Measurements from ENCODE around the gene MEX3A. TPM values are rescaled to one million over a fixed set of nuclear protein-coding genes. Genes with fewer than 3 reads are reported as not detected.

The MEX3A gene
- total and polyA plus RNA-seq, 2 donors (not counting 3 experiments of a cell fraction or from before 2014, with no cell fraction given): 20.2 to 23.6 TPM

DNA sequence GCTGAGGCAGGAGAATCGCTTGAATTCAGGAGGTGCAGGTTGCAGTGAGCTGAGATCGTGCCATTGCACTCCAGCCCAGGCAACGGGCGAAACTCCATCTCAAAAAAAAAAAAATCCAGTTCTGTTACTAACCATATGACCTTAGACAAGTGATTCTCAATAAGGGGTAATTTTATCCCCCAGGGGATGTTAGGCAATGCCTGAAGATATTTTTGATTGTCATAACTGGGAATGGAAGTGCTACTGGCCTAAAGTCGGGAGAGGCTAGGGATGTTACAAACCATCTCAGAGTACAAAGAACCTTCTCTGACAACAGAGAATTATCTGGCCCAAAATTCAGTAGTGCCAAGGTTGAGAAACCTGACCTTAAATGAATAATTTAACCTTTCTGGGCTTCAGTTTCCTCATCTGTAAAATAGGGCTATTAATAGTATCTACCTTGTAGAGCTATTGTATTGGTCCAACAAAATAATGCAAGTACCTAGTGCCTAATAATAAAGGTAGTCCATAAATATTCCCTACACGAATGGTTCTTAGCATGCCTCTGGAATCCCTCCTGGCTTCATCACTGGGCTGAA, 26.5 kb upstream of the MEX3A start:
- H3K4me2 ChIP-seq (ENCODE audit: insufficient read depth, low read length): no peak overlapping the region
- no peak for TF ChIP-seq POLR2A (IDR thresholded peaks at IDR 0.05; ENCODE audit: low read depth, low read length)
- TF ChIP-seq, protein P1, sequence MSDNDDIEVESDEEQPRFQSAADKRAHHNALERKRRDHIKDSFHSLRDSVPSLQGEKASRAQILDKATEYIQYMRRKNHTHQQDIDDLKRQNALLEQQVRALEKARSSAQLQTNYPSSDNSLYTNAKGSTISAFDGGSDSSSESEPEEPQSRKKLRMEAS (IDR thresholded peaks at IDR 0.05; ENCODE audit: insufficient read depth, insufficient read length): no peak
- TF ChIP-seq GATA2 (IDR thresholded peaks at IDR 0.05; ENCODE audit: insufficient read depth, insufficient read length, low read depth, low read length): no peak
- TF ChIP-seq, protein P2, sequence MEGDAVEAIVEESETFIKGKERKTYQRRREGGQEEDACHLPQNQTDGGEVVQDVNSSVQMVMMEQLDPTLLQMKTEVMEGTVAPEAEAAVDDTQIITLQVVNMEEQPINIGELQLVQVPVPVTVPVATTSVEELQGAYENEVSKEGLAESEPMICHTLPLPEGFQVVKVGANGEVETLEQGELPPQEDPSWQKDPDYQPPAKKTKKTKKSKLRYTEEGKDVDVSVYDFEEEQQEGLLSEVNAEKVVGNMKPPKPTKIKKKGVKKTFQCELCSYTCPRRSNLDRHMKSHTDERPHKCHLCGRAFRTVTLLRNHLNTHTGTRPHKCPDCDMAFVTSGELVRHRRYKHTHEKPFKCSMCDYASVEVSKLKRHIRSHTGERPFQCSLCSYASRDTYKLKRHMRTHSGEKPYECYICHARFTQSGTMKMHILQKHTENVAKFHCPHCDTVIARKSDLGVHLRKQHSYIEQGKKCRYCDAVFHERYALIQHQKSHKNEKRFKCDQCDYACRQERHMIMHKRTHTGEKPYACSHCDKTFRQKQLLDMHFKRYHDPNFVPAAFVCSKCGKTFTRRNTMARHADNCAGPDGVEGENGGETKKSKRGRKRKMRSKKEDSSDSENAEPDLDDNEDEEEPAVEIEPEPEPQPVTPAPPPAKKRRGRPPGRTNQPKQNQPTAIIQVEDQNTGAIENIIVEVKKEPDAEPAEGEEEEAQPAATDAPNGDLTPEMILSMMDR (IDR thresholded peaks at IDR 0.05; ENCODE audit: extremely low read depth in 1 of 2, insufficient read depth in 1 of 2, low read depth in 1 of 2, low read length in 2 of 2): no peak
- ChIA-PET POLR2A (no interaction called here), CTCF (interaction anchor here (1.0 to 2.2 kb wide), 3 partner anchors 12 to 21 kb away, joined by 4 to 7 read pairs (median 5); no protein-coding TSS in a partner anchor)
- intact Hi-C loops (cut with micrococcal nuclease): no loop called here
- dilution Hi-C loops (cut with MboI; ENCODE audit: extremely low pct_ligation_motif_present, low sequenced_read_pairs): no loop called here
- H3K9ac ChIP-seq (replicated peaks; ENCODE audit: extremely low read depth, insufficient read depth, low read length): no peak overlapping the region
- H3K79me2 ChIP-seq (ENCODE audit: control insufficient read depth, insufficient read depth, low read length): no peaks in the 10 kb centered on the region
- DNase-seq (ENCODE audit: low read depth, low spot score): no peak
- H3K9me1 ChIP-seq (replicated peaks; ENCODE audit: control insufficient read depth, extremely low read depth, insufficient read depth, low read length): no peaks in the 10 kb centered on the region
- no peak overlapping the region for H3K4me3 ChIP-seq (replicated peaks in 1 of 3; ENCODE audit: insufficient read depth in 1 of 3, low read depth in 1 of 3, low read length in 3 of 3)
- BruUV-seq (replicated peaks): no TSS peak
- H3K27ac ChIP-seq (ENCODE audit: insufficient read depth, low read depth, low read length): no peak overlapping the region
- no peak overlapping the region for H2AFZ ChIP-seq (ENCODE audit: low read depth, low read length)
- no peaks in the 10 kb centered on the region for H3K27me3 ChIP-seq (ENCODE audit: control insufficient read depth in 2 of 2, insufficient read depth in 2 of 2, low read length in 2 of 2)
- H3K4me1 ChIP-seq (ENCODE audit: control insufficient read depth, extremely low read depth, insufficient read depth, low read length): peaks cover 26% of the 10 kb centered on the region
- no peaks in the 10 kb centered on the region for H3K36me3 ChIP-seq (ENCODE audit: control insufficient read depth in 2 of 2, extremely low read depth in 1 of 2, insufficient read depth in 2 of 2, low read length in 2 of 2)
- FAIRE-seq: no peak
- no peaks in the 10 kb centered on the region for H3K9me3 ChIP-seq (replicated peaks; ENCODE audit: control insufficient read depth, insufficient read depth, low read length)
- no peaks in the 10 kb centered on the region for H4K20me1 ChIP-seq (replicated peaks; ENCODE audit: control insufficient read depth, extremely low read depth, insufficient read depth, low read length)

DNA sequence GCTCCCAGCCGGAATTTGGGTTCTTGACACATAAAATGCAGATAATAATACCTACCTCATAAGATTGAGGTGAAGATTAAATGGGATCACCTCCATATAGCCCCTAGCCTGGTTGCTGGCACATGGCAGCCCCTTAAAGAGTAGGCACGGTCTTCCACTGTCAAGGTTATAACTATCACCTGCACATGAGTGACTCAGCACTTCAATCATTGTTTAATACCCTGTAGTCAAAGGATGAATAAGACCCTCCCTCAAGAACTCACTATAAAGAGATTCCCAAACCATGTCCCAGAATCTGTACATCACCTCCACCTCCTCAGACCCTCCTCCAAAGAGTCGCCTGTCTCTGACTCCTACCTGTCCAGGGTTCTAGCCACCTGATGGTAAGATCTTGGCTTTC, 25.8 kb upstream of the MEX3A start:
- Histone ChIP-seq H3K27me3 (ENCODE audit: control insufficient read depth in 2 of 2, insufficient read depth in 2 of 2, low read length in 2 of 2) (no peaks in the 10 kb centered on the region), H3K4me1 (ENCODE audit: control insufficient read depth, extremely low read depth, insufficient read depth, low read length) (peaks cover 30% of the 10 kb centered on the region), H3K9me1 (replicated peaks; ENCODE audit: control insufficient read depth, extremely low read depth, insufficient read depth, low read length) (no peaks in the 10 kb centered on the region), H3K4me3 (replicated peaks in 1 of 3; ENCODE audit: insufficient read depth in 1 of 3, low read depth in 1 of 3, low read length in 3 of 3) (no peak overlapping the region), H3K79me2 (ENCODE audit: control insufficient read depth, insufficient read depth, low read length) (no peaks in the 10 kb centered on the region), H3K9ac (replicated peaks; ENCODE audit: extremely low read depth, insufficient read depth, low read length) (no peak overlapping the region), H3K9me3 (replicated peaks; ENCODE audit: control insufficient read depth, insufficient read depth, low read length) (no peaks in the 10 kb centered on the region), H3K36me3 (ENCODE audit: control insufficient read depth in 2 of 2, extremely low read depth in 1 of 2, insufficient read depth in 2 of 2, low read length in 2 of 2) (no peaks in the 10 kb centered on the region), H3K4me2 (ENCODE audit: insufficient read depth, low read length) (no peak overlapping the region), H4K20me1 (replicated peaks; ENCODE audit: control insufficient read depth, extremely low read depth, insufficient read depth, low read length) (no peaks in the 10 kb centered on the region), H2AFZ (ENCODE audit: low read depth, low read length) (no peak overlapping the region), H3K27ac (ENCODE audit: insufficient read depth, low read depth, low read length) (no peak overlapping the region)
- FAIRE-seq (no peak), DNase-seq (ENCODE audit: low read depth, low spot score) (no peak)
- TF ChIP-seq GATA2 (IDR thresholded peaks at IDR 0.05; ENCODE audit: insufficient read depth, insufficient read length, low read depth, low read length) (no peak), EZH2 (IDR thresholded peaks at IDR 0.05; ENCODE audit: borderline replicate concordance, low read depth, low read length, severe bottlenecking) (no peak), FOS (IDR thresholded peaks at IDR 0.05; ENCODE audit: borderline replicate concordance, insufficient read depth, low read length) (no peak), MYC (IDR thresholded peaks at IDR 0.05; ENCODE audit: low read depth, low read length) (no peak), POLR2A (IDR thresholded peaks at IDR 0.05; ENCODE audit: low read depth, low read length) (no peak), POLR2AphosphoS5 (IDR thresholded peaks at IDR 0.05; ENCODE audit: insufficient read depth, low read depth, low read length) (no peak), JUN (IDR thresholded peaks at IDR 0.05; ENCODE audit: borderline replicate concordance, insufficient read depth, insufficient read length, low read depth) (no peak)
- TF ChIP-seq, protein P1 (IDR thresholded peaks at IDR 0.05; ENCODE audit: insufficient read depth, insufficient read length): no peak
- TF ChIP-seq, protein P2 (IDR thresholded peaks at IDR 0.05; ENCODE audit: extremely low read depth in 1 of 2, insufficient read depth in 1 of 2, low read depth in 1 of 2, low read length in 2 of 2): no peak
- intact Hi-C loops (cut with micrococcal nuclease) (no loop called here), dilution Hi-C loops (cut with MboI; ENCODE audit: extremely low pct_ligation_motif_present, low sequenced_read_pairs) (no loop called here)
- CTCF ChIA-PET: interaction anchor here (0.7 to 2.2 kb wide), 3 partner anchors 11 to 22 kb away, joined by 3 to 8 read pairs (median 7); no protein-coding TSS in a partner anchor
- no TSS peak for BruUV-seq (replicated peaks)
- POLR2A ChIA-PET: no interaction called here

All from endothelial cell of umbilical vein (primary cell).